Neuronal stem cell (in vitro differentiated cells): ENCODE measurements around the gene COQ10B.

ENCODE experiments used
- DNase-seq: peaks from one replicate; pipeline ENCODE4 v3.0.0-alpha.2; 2013; ENCODE audit warnings: low spot score
- H2AFZ ChIP-seq: one replicate; pipeline ENCODE4 v1.6.1; 2013; ENCODE audit warnings: mild to moderate bottlenecking, low read length, inconsistent platforms
- H2AK5ac ChIP-seq: 2 replicates; pipeline ENCODE4 v1.6.1; 2013; ENCODE audit warnings: low read depth, mild to moderate bottlenecking, inconsistent platforms, low read length, moderate library complexity, mixed read lengths
- H2BK120ac ChIP-seq: 2 replicates; pipeline ENCODE4 v1.6.1; 2013; ENCODE audit warnings: low read depth, mild to moderate bottlenecking, inconsistent platforms, low read length, moderate library complexity, mixed read lengths
- H2BK12ac ChIP-seq: one replicate; pipeline ENCODE4 v1.6.1; 2013; ENCODE audit warnings: low read length, inconsistent platforms
- H2BK15ac ChIP-seq: 2 replicates; pipeline ENCODE4 v1.6.1; 2013; ENCODE audit warnings: mild to moderate bottlenecking, low read length, inconsistent platforms, mixed read lengths
- H2BK5ac ChIP-seq: one replicate; pipeline ENCODE4 v1.6.1; 2013; ENCODE audit warnings: inconsistent platforms, mild to moderate bottlenecking, low read length, moderate library complexity
- H3K14ac ChIP-seq: one replicate; pipeline ENCODE4 v1.6.1; 2013; ENCODE audit warnings: low read length, inconsistent platforms
- H3K18ac ChIP-seq: 2 replicates; pipeline ENCODE4 v1.6.1; 2013; ENCODE audit warnings: low read length, inconsistent platforms
- H3K23ac ChIP-seq: 2 replicates; pipeline ENCODE4 v1.6.1; 2013; ENCODE audit warnings: low read depth, mild to moderate bottlenecking, mixed read lengths, low read length, inconsistent platforms; ENCODE audit not compliant: poor library complexity
- H3K27ac ChIP-seq: replicated peaks from 3 replicates; pipeline ENCODE4 v1.5.1; 2013; ENCODE audit warnings: low read length, inconsistent platforms
- H3K27me3 ChIP-seq, 3 experiments: 2 replicates each; pipeline ENCODE4 v1.6.1; 2013; ENCODE audit warnings: low read length in 3 of 3, mild to moderate bottlenecking in 2 of 3, inconsistent platforms in 1 of 3, low read depth in 1 of 3, mixed read lengths in 1 of 3, moderate library complexity in 1 of 3; ENCODE audit not compliant: control insufficient read depth in 3 of 3, insufficient read depth in 3 of 3
- H3K36me3 ChIP-seq, 2 donors: replicated peaks in 1 of 2; 2 replicates each; pipeline ENCODE4 v1.6.1; 2013; ENCODE audit warnings: low read length in 2 of 2; ENCODE audit not compliant: control insufficient read depth in 2 of 2, insufficient read depth in 2 of 2
- H3K4ac ChIP-seq: 2 replicates; pipeline ENCODE4 v1.6.1; 2013; ENCODE audit warnings: inconsistent platforms, mild to moderate bottlenecking, low read length, moderate library complexity
- H3K4me1 ChIP-seq, 2 donors: 1 replicate in 1 of 2; 2 replicates in 1 of 2; pipeline ENCODE4 v1.6.1; 2013; ENCODE audit warnings: low read length in 2 of 2, low read depth in 1 of 2; ENCODE audit not compliant: control insufficient read depth in 2 of 2, insufficient read depth in 1 of 2
- H3K4me2 ChIP-seq: one replicate; pipeline ENCODE4 v1.6.1; 2013; ENCODE audit warnings: mild to moderate bottlenecking, low read length, inconsistent platforms; ENCODE audit not compliant: insufficient read depth, poor library complexity, severe bottlenecking
- H3K4me3 ChIP-seq, 2 donors: 2 replicates each; pipeline ENCODE4 v1.5.1; 2013; ENCODE audit warnings: low read length in 2 of 2, mild to moderate bottlenecking in 2 of 2, inconsistent platforms in 1 of 2, moderate library complexity in 1 of 2
- H3K79me1 ChIP-seq: one replicate; pipeline ENCODE4 v1.6.1; 2013; ENCODE audit warnings: low read depth, mild to moderate bottlenecking, inconsistent platforms, low read length, moderate library complexity
- H3K9ac ChIP-seq: one replicate; pipeline ENCODE4 v1.6.1; 2013; ENCODE audit warnings: mild to moderate bottlenecking, low read depth, low read length, inconsistent platforms; ENCODE audit not compliant: poor library complexity
- H3K9me3 ChIP-seq, 2 donors: replicated peaks in 1 of 2; 2 replicates each; pipeline versions ENCODE3 to v1.6.1; 2013; ENCODE audit warnings: low read length in 2 of 2, mild to moderate bottlenecking in 2 of 2, inconsistent platforms in 1 of 2, low read depth in 1 of 2, mixed read lengths in 1 of 2, moderate library complexity in 1 of 2; ENCODE audit not compliant: control insufficient read depth in 2 of 2, insufficient read depth in 1 of 2
- H4K8ac ChIP-seq: one replicate; pipeline ENCODE4 v1.6.1; 2013; ENCODE audit warnings: low read depth, mild to moderate bottlenecking, inconsistent platforms, low read length, moderate library complexity
- H4K91ac ChIP-seq: one replicate; pipeline ENCODE4 v1.6.1; 2013; ENCODE audit warnings: low read length, low read depth, mild to moderate bottlenecking, inconsistent platforms; ENCODE audit not compliant: poor library complexity
- WGBS, 2 donors: extraction: QIAGEN DNeasy Blood & Tissue Kit; methylation state at CpG; one replicate each; pipeline ENCODE4 v1.1.7; 2013; ENCODE audit warnings: missing lambda C conversion rate in 2 of 2, mixed read lengths in 1 of 2; ENCODE audit not compliant: insufficient read length in 2 of 2, insufficient replicate concordance in 1 of 2; ENCODE audit errors: extremely low coverage in 2 of 2; 5-methylcytosine and 5-hydroxymethylcytosine counted together

COQ10B gene

GRCh38 chr2:197504000-197504399, 50.6 kb downstream of the COQ10B start:
- Histone ChIP-seq H3K4me3 (no peak overlapping the region), H2BK5ac (no peak overlapping the region), H3K23ac (no peak overlapping the region), H4K8ac (no peak overlapping the region), H2BK120ac (no peak overlapping the region), H4K91ac (no peak overlapping the region), H2AFZ (no peak overlapping the region), H3K27ac (no peak overlapping the region), H3K79me1 (peaks cover 3% of the 10 kb centered on the region), H3K36me3 (peaks cover 7 to 55% of the 10 kb centered on the region in 2 donors), H3K9ac (no peak overlapping the region), H3K4me2 (no peak overlapping the region), H3K9me3 (peaks cover 0 to 3% of the 10 kb centered on the region in 2 donors), H3K4ac (no peak overlapping the region), H2AK5ac (no peak overlapping the region), H3K14ac (no peak overlapping the region), H2BK15ac (no peak overlapping the region), H3K18ac (no peak overlapping the region), H2BK12ac (no peak overlapping the region), H3K4me1 (peaks cover 0 to 7% of the 10 kb centered on the region in 2 donors), H3K27me3 (no peaks in the 10 kb centered on the region)
- no peak for DNase-seq
- WGBS, 2 donors = no CpG with 5 or more reads among the region's 2 CpGs

- Histone ChIP-seq H2AK5ac (no peak overlapping the region), H2BK5ac (no peak overlapping the region), H3K79me1 (peaks cover under 1% of the 10 kb centered on the region), H3K27me3 (no peaks in the 10 kb centered on the region), H3K27ac (no peak overlapping the region), H3K23ac (no peak overlapping the region), H2BK15ac (no peak overlapping the region), H3K36me3 (peaks cover 7 to 58% of the 10 kb centered on the region in 2 donors), H2BK120ac (no peak overlapping the region), H3K9me3 (peaks cover 0 to 3% of the 10 kb centered on the region in 2 donors), H4K91ac (no peak overlapping the region), H3K14ac (no peak overlapping the region), H3K18ac (no peak overlapping the region), H3K4ac (no peak overlapping the region), H3K4me2 (no peak overlapping the region), H3K4me1 (peaks cover 0 to 7% of the 10 kb centered on the region in 2 donors), H3K4me3 (no peak overlapping the region), H2BK12ac (no peak overlapping the region), H4K8ac (no peak overlapping the region), H2AFZ (no peak overlapping the region), H3K9ac (no peak overlapping the region)
- DNase-seq = no peak
- WGBS, 2 donors = no CpG with 5 or more reads among the region's 6 CpGs
Measured at GRCh38 chr2:197504512-197504911, 51.2 kb downstream of the COQ10B start.

GRCh38 chr2:197506658-197507057, 53.3 kb downstream of the COQ10B start:
- no peak overlapping the region for H3K4me3 ChIP-seq
- H2BK120ac ChIP-seq = no peak overlapping the region
- H3K4me1 ChIP-seq = peaks cover 0 to 5% of the 10 kb centered on the region in 2 donors
- DNase-seq = no peak
- no peak overlapping the region for H3K4me2 ChIP-seq
- H3K14ac ChIP-seq = no peak overlapping the region
- no peak overlapping the region for H3K27ac ChIP-seq
- no peak overlapping the region for H2AK5ac ChIP-seq
- peaks cover 0 to 3% of the 10 kb centered on the region in 2 donors for H3K9me3 ChIP-seq
- WGBS, 2 donors = no CpG with 5 or more reads among the region's 5 CpGs
- H3K18ac ChIP-seq = no peak overlapping the region
- H2BK15ac ChIP-seq = no peak overlapping the region
- no peak overlapping the region for H2BK12ac ChIP-seq
- no peak overlapping the region for H2AFZ ChIP-seq
- H4K8ac ChIP-seq = no peak overlapping the region
- peaks cover 2% of the 10 kb centered on the region for H3K79me1 ChIP-seq
- H3K27me3 ChIP-seq = no peaks in the 10 kb centered on the region
- H4K91ac ChIP-seq = no peak overlapping the region
- no peak overlapping the region for H3K23ac ChIP-seq
- H2BK5ac ChIP-seq = no peak overlapping the region
- H3K4ac ChIP-seq = no peak overlapping the region
- H3K9ac ChIP-seq = no peak overlapping the region
- peaks cover 7 to 55% of the 10 kb centered on the region in 2 donors for H3K36me3 ChIP-seq

- no peak overlapping the region for H4K8ac ChIP-seq
- H3K23ac ChIP-seq = no peak overlapping the region
- no peak overlapping the region for H3K18ac ChIP-seq
- H2BK15ac ChIP-seq = no peak overlapping the region
- no peaks in the 10 kb centered on the region for H3K27me3 ChIP-seq
- H3K9ac ChIP-seq = no peak overlapping the region
- no CpG with 5 or more reads among the region's 5 CpGs for WGBS, 2 donors
- H3K4me2 ChIP-seq = no peak overlapping the region
- no peak overlapping the region for H2AK5ac ChIP-seq
- H3K9me3 ChIP-seq = no peaks in the 10 kb centered on the region
- H3K4ac ChIP-seq = no peak overlapping the region
- H3K36me3 ChIP-seq = peaks cover 0 to 10% of the 10 kb centered on the region in 2 donors
- no peak overlapping the region for H3K14ac ChIP-seq
- no peak overlapping the region for H4K91ac ChIP-seq
- no peak overlapping the region for H2BK12ac ChIP-seq
- no peak for DNase-seq
- peaks cover 0 to 9% of the 10 kb centered on the region in 2 donors for H3K4me1 ChIP-seq
- peaks cover 2% of the 10 kb centered on the region for H3K79me1 ChIP-seq
- no peak overlapping the region for H2BK5ac ChIP-seq
- H3K27ac ChIP-seq = no peak overlapping the region
- no peak overlapping the region for H3K4me3 ChIP-seq
- no peak overlapping the region for H2BK120ac ChIP-seq
- H2AFZ ChIP-seq = no peak overlapping the region
Measured at GRCh38 chr2:197513915-197514314, 60.6 kb downstream of the COQ10B start.
